Measurements from ENCODE around the gene RNF212B.

The RNF212B gene

GRCh38 chr14:23321572-23322547 lies 84.1 kb downstream of the RNF212B start:
- peak; percentile 33 for DNase-seq

Data from activated CD4-positive, alpha-beta T cell treated with anti-CD3 and anti-CD28 coated beads for 1 hour (primary cell).